HL-60 (cell line): Measurements from ENCODE around the gene APPBP2.

Source experiments
- CTCF ChIP-seq: IDR thresholded peaks from one replicate; pipeline ENCODE4 v1.5.1; 2011; ENCODE audit warnings: low read length, control low read depth, inconsistent platforms; ENCODE audit not compliant: insufficient read depth
- GABPA ChIP-seq: IDR thresholded peaks from 2 replicates; pipeline ENCODE4 v1.6.1; 2012; ENCODE audit warnings: low read depth

- no peak for TF ChIP-seq GABPA
- no peak for TF ChIP-seq CTCF
Measured at GRCh38 chr17:60560860-60561257, 34.8 kb upstream of the APPBP2 start.
